ENCODE data around the gene DEFB121. TPM values are rescaled to one million over a fixed set of nuclear protein-coding genes. Genes with fewer than 3 reads are reported as not detected.

Gene DEFB121, protein sequence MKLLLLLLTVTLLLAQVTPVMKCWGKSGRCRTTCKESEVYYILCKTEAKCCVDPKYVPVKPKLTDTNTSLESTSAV
- total RNA-seq: not detected in 3 replicates

DNA sequence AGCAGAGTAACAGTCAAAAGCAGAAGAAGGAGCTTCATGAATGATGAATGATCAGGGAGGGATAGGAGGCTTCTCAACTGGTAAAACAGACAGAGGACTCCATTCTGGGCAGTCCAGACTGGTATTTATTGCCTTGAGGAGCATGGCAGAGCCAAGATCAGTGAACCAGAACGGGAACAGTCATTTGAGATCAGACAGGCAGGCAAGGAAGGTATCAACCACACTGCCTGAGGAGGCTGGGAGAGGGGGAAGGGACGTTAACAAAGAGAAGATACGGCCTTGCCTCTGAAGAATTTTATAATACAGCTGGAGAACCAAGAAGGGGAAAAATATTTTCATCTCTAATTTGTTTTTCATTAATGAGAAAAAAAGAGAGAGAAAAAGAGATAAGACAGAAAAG lies at the start of gene DEFB121:
Gene DEFB121 (minus strand): TSS at position 101 of the 400 bp plus-strand sequence. CDS start 63 bp downstream, at position 38.
- H3K4me3 Mint-ChIP-seq: no peak within 1 kb of the TSS
- TF ChIP-seq, protein P1, sequence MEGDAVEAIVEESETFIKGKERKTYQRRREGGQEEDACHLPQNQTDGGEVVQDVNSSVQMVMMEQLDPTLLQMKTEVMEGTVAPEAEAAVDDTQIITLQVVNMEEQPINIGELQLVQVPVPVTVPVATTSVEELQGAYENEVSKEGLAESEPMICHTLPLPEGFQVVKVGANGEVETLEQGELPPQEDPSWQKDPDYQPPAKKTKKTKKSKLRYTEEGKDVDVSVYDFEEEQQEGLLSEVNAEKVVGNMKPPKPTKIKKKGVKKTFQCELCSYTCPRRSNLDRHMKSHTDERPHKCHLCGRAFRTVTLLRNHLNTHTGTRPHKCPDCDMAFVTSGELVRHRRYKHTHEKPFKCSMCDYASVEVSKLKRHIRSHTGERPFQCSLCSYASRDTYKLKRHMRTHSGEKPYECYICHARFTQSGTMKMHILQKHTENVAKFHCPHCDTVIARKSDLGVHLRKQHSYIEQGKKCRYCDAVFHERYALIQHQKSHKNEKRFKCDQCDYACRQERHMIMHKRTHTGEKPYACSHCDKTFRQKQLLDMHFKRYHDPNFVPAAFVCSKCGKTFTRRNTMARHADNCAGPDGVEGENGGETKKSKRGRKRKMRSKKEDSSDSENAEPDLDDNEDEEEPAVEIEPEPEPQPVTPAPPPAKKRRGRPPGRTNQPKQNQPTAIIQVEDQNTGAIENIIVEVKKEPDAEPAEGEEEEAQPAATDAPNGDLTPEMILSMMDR (IDR thresholded peaks at IDR 0.05; ENCODE audit: unreplicated experiment): no peak
- no peak for DNase-seq (ENCODE audit: low spot score in 2 of 2, unreplicated experiment in 2 of 2)
- no peaks in the 10 kb centered on the region for H3K36me3 Mint-ChIP-seq
- H3K9me3 Mint-ChIP-seq: peaks cover 51% of the 10 kb centered on the region
- H3K27me3 Mint-ChIP-seq (ENCODE audit: low read depth): no peaks in the 10 kb centered on the region
- no peak within 1 kb of the TSS for H3K27ac Mint-ChIP-seq
- H3K4me1 Mint-ChIP-seq: no peaks in the 10 kb centered on the region

DNA sequence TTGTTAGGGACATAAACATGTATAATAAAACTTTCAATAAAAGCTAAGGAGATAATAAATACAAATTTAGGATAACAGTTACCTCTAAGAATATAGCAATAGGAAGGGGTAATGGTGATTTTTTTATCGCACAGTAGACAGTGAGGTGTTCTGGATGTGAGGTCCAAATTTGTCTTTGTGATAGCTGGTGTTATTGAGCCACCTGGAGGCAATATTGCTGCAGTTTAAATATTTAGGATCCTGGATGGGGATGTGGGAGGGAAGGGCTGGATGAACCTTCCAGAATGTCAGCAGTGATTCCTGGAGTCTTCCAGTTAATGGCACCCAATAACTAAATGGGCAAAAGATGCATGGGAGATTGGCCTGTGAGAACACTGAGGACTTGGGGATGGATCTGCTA lies 48.3 kb upstream of the DEFB121 start:
- Mint-ChIP-seq H3K9me3 (peaks cover 38% of the 10 kb centered on the region), H3K36me3 (peaks cover 1% of the 10 kb centered on the region), H3K4me1 (no peaks in the 10 kb centered on the region), H3K27me3 (ENCODE audit: low read depth) (no peaks in the 10 kb centered on the region), H3K27ac (no peak overlapping the region), H3K4me3 (no peak overlapping the region)
- DNase-seq (ENCODE audit: low spot score in 2 of 2, unreplicated experiment in 2 of 2): no peak
- TF ChIP-seq, protein P1 (IDR thresholded peaks at IDR 0.05; ENCODE audit: unreplicated experiment): no peak

DNA sequence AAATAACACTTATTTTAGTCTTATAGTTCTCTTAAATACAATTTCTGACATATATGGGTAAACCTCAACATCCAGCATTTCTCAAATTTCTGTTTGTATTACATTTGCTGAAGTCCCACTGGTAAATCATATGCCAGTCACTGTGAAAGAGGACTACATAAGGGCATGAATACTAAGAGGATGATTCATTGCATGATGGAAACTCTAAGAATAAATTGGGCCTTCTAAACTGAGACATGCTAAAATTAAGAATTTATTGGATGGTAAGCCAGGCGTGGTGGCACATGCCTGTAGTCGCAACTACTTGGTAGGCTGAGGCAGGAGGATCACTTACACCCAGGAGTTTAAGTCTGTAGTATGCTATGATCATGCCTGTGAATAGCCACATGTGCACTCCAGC lies 46.6 kb upstream of the DEFB121 start:
- H3K4me1 Mint-ChIP-seq: no peaks in the 10 kb centered on the region
- H3K27me3 Mint-ChIP-seq (ENCODE audit: low read depth): no peaks in the 10 kb centered on the region
- no peak overlapping the region for H3K4me3 Mint-ChIP-seq
- H3K36me3 Mint-ChIP-seq: peaks cover 4% of the 10 kb centered on the region
- H3K9me3 Mint-ChIP-seq: peaks cover 50% of the 10 kb centered on the region
- DNase-seq (ENCODE audit: low spot score in 2 of 2, unreplicated experiment in 2 of 2): no peak
- no peak overlapping the region for H3K27ac Mint-ChIP-seq
- TF ChIP-seq, protein P1 (IDR thresholded peaks at IDR 0.05; ENCODE audit: unreplicated experiment): no peak

DNA sequence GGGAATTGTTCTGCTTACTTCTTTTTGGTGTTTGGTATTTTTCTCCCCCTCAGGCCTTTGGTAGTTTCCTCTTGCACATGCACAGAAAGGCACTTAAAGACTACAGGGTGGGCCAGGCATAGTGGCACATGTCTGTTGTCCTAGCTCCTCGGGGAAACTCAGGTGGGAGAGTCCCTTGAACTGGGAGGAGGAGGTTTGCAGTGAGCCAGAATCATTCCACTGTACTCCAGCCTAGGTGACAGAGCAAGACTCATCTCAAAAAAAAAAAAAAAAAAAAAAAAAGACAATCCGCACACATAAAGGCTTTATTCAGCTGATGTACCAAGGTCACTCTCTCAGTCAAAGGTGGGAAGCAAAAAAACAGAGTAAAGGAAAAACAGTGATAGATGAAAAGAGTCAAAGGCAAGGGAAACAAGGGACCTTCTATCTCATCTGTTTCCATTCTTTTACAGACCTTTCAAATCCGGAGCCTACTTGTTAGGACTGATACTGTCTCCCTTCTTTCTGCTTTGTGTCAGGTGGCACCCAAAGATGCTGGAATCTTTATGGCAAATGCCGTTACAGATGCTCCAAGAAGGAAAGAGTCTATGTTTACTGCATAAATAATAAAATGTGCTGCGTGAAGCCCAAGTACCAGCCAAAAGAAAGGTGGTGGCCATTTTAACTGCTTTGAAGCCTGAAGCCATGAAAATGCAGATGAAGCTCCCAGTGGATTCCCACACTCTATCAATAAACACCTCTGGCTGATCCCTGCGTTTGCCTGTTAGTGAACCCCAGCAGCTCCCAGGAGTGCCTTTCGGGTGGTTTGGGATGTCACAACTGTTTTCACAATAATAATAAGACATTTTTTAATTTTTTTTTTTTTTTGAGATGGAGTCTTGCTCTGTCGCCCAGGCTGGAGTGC lies 43.7 kb upstream of the DEFB121 start:
- DNase-seq (ENCODE audit: low spot score in 2 of 2, unreplicated experiment in 2 of 2): no peak
- TF ChIP-seq, protein P1 (IDR thresholded peaks at IDR 0.05; ENCODE audit: unreplicated experiment): no peak
- Mint-ChIP-seq H3K9me3 (peaks cover 66% of the 10 kb centered on the region), H3K4me3 (no peak overlapping the region), H3K4me1 (no peaks in the 10 kb centered on the region), H3K36me3 (peaks cover 4% of the 10 kb centered on the region), H3K27ac (no peak overlapping the region), H3K27me3 (ENCODE audit: low read depth) (no peaks in the 10 kb centered on the region)

DNA sequence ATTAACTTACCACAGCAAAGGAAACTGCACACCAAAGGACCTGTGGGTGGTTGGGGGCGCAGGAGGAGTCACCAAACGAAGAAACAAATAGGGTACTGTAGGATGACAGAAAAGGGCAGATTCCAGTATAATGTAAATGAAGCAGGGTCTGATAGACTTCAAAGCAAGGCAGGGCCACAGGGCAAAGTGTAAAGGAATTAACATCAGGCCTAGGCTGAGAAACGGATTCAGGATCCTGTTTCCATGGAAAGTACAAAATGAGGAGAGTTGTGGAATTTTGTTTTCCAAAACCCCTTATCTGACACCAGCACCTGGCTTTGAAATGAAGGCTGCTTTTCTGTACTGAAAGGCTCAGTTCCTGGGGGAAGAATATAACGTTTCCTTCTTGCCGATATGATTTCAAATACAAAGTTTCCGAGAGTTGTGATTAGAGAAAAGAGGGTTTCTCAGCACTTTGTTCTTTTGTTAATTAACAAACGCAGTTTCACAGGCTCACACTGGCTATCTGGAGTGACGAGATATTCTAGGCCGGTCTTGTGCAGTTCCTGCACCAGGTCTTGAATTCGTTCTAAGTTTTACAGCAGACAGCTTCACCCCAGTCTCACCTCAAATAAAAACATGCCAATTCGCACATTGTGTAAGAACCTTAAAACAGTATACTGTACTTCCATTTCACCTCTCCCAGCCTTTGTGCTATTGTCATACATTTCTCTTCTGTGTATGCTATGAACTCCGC lies 40.2 kb upstream of the DEFB121 start:
- peaks cover 4% of the 10 kb centered on the region for H3K36me3 Mint-ChIP-seq
- peaks cover 67% of the 10 kb centered on the region for H3K9me3 Mint-ChIP-seq
- H3K27me3 Mint-ChIP-seq (ENCODE audit: low read depth): no peaks in the 10 kb centered on the region
- no peak overlapping the region for H3K4me3 Mint-ChIP-seq
- no peak overlapping the region for H3K27ac Mint-ChIP-seq
- no peaks in the 10 kb centered on the region for H3K4me1 Mint-ChIP-seq
- TF ChIP-seq, protein P1 (IDR thresholded peaks at IDR 0.05; ENCODE audit: unreplicated experiment): no peak
- DNase-seq (ENCODE audit: low spot score in 2 of 2, unreplicated experiment in 2 of 2): no peak

Measured in mesothelial cell of epicardium (in vitro differentiated cells).